Effector memory CD4-positive, alpha-beta T cell (primary cell): ENCODE measurements around the gene NID2.

Source experiments
- DNase-seq, 3 donors: peaks; one replicate each; pipeline ENCODE4 v3.0.0-alpha.2; 2020
- H3K27ac ChIP-seq: 2 replicates; pipeline ENCODE4 v1.7.0; 2013; ENCODE audit warnings: mild to moderate bottlenecking, low read length, moderate library complexity; ENCODE audit not compliant: insufficient read depth, poor library complexity, severe bottlenecking
- H3K27me3 ChIP-seq: replicated peaks from 2 replicates; pipeline ENCODE4 v1.7.0; 2013; ENCODE audit warnings: mild to moderate bottlenecking, low read length; ENCODE audit not compliant: insufficient read depth, control insufficient read depth, poor library complexity, severe bottlenecking
- H3K36me3 ChIP-seq: 2 replicates; pipeline ENCODE4 v1.7.0; 2013; ENCODE audit warnings: mild to moderate bottlenecking, low read length, moderate library complexity; ENCODE audit not compliant: control insufficient read depth, insufficient read depth
- H3K4me1 ChIP-seq: 2 replicates; pipeline ENCODE4 v1.7.0; 2013; ENCODE audit warnings: low read length, mild to moderate bottlenecking; ENCODE audit not compliant: control insufficient read depth, insufficient read depth, poor library complexity, severe bottlenecking
- H3K4me3 ChIP-seq: 2 replicates; pipeline ENCODE4 v1.7.0; 2013; ENCODE audit warnings: low read length, low read depth, mild to moderate bottlenecking; ENCODE audit not compliant: insufficient read depth, poor library complexity, severe bottlenecking
- H3K9me3 ChIP-seq: 2 replicates; pipeline ENCODE4 v1.7.0; 2013; ENCODE audit warnings: mild to moderate bottlenecking, low read length, moderate library complexity; ENCODE audit not compliant: control insufficient read depth

NID2 gene

GRCh38 chr14:52095794-52096193 is 26.9 kb upstream of the NID2 start:
- no peak for DNase-seq
- no peaks in the 10 kb centered on the region for H3K4me1 ChIP-seq
- H3K27me3 ChIP-seq: no peaks in the 10 kb centered on the region
- H3K27ac ChIP-seq: no peak overlapping the region
- no peak overlapping the region for H3K4me3 ChIP-seq
- no peaks in the 10 kb centered on the region for H3K9me3 ChIP-seq
- no peaks in the 10 kb centered on the region for H3K36me3 ChIP-seq

GRCh38 chr14:52095336-52095735 is 26.5 kb upstream of the NID2 start:
- H3K36me3 ChIP-seq: no peaks in the 10 kb centered on the region
- H3K9me3 ChIP-seq: no peaks in the 10 kb centered on the region
- H3K27me3 ChIP-seq: no peaks in the 10 kb centered on the region
- no peak for DNase-seq
- H3K4me3 ChIP-seq: no peak overlapping the region
- H3K27ac ChIP-seq: no peak overlapping the region
- H3K4me1 ChIP-seq: no peaks in the 10 kb centered on the region

DNA sequence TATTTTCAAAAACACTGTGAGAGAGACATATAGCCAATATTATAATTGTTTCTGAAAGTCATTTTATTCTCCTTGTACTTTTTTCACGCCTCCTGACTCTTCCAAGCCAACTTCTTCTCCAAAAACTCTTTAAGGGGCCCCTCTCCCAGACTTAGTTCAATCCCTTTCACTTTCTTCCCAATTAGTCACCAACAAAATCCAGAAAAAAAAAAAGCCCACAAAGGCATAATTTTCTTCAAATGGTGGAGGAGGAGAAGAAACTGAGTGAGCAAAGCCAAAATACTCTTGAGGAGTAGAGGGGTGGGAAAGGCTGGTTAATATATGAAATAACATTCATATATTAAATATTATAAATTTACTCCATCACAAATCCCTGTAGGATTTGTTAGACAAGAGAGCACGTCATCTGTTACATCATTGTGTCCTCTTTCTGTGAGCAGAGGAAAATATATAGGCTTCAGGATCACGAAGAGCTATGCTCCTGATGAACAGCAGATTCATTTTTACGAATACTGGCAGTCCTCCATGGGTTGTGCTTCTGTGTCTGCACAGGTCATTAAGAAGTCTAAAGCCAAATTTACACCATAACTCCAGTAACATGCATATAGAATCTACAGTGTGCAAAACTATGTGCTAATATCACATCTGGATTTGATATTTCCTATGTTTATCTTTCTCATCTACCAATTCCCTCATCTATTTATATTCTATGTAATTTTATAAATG is 25.9 kb upstream of the NID2 start:
- no peak overlapping the region for H3K27ac ChIP-seq
- H3K27me3 ChIP-seq: no peaks in the 10 kb centered on the region
- H3K4me1 ChIP-seq: no peaks in the 10 kb centered on the region
- H3K4me3 ChIP-seq: no peak overlapping the region
- DNase-seq: no peak
- H3K9me3 ChIP-seq: no peaks in the 10 kb centered on the region
- no peaks in the 10 kb centered on the region for H3K36me3 ChIP-seq

- no peaks in the 10 kb centered on the region for H3K36me3 ChIP-seq
- H3K4me1 ChIP-seq: no peaks in the 10 kb centered on the region
- DNase-seq: no peak
- H3K27ac ChIP-seq: no peak overlapping the region
- H3K4me3 ChIP-seq: no peak overlapping the region
- H3K9me3 ChIP-seq: no peaks in the 10 kb centered on the region
- H3K27me3 ChIP-seq: no peaks in the 10 kb centered on the region
Measured at GRCh38 chr14:52091928-52092327, 23.1 kb upstream of the NID2 start.

DNA sequence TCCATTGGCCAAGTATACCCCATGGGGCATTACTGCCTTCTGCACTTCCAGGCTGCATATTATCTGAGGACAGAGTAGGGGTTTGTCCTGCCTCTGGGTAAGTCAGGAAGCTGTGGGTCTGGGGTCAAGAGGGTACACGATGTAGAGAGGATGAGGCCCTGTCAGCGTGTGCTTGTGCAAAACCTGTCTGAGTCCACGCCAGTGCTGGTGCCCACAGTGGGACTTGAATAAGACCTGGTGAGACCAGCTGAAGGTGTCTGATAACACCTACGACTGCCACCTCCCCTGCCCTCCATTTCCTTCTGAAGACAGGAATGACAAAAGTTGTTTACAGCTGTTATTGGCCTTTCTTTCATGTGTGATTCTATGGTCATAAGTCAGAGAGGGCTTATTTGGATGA is 22.1 kb upstream of the NID2 start:
- no peak overlapping the region for H3K27ac ChIP-seq
- no peaks in the 10 kb centered on the region for H3K9me3 ChIP-seq
- H3K4me3 ChIP-seq: no peak overlapping the region
- no peaks in the 10 kb centered on the region for H3K36me3 ChIP-seq
- H3K27me3 ChIP-seq: no peaks in the 10 kb centered on the region
- no peak for DNase-seq
- H3K4me1 ChIP-seq: no peaks in the 10 kb centered on the region

DNA sequence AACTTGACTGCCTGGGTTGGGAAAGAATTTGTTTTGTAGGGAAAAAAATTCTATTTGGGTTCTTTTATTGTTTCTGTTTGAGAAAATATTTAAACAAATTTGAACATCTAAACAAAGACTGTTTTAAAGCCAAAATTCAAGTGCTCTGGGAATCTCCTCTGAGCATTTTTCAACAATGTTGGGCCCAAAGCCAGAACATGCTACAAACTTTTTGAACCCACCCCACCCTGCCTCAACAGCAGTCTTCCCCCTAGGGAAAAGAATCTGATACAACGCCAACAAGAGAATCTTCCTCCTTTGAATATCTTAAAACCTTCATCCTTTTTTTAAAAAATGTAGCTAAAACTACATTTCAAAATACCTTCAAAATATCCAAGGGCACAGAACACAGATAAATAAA is 20.4 kb upstream of the NID2 start:
- H3K27ac ChIP-seq: no peak overlapping the region
- H3K4me3 ChIP-seq: no peak overlapping the region
- H3K4me1 ChIP-seq: no peaks in the 10 kb centered on the region
- H3K9me3 ChIP-seq: no peaks in the 10 kb centered on the region
- H3K27me3 ChIP-seq: no peaks in the 10 kb centered on the region
- no peak for DNase-seq
- no peaks in the 10 kb centered on the region for H3K36me3 ChIP-seq

- no peaks in the 10 kb centered on the region for H3K36me3 ChIP-seq
- H3K4me3 ChIP-seq: no peak overlapping the region
- H3K27me3 ChIP-seq: no peaks in the 10 kb centered on the region
- H3K27ac ChIP-seq: no peak overlapping the region
- no peaks in the 10 kb centered on the region for H3K4me1 ChIP-seq
- DNase-seq: no peak
- H3K9me3 ChIP-seq: no peaks in the 10 kb centered on the region
Measured at GRCh38 chr14:52086711-52087110, 17.9 kb upstream of the NID2 start.

DNA sequence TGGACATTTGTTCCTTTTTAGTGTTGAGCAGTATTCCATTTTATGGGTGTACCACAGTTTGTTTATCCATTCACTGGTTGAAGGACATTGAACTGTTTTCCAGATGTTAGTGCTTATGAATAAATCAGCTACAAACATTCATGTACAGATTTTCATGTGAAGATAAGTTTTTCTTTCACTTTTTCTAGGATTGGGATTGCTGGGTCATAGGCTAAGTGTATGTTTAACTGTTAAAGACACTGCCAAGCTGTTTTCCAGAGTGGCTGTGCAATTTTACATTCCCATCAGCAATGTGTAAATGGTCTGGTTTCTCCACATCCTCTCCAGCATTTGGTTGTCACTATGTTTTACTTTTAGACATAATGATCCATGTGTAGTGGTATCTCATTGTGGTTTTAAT is 14.0 kb upstream of the NID2 start:
- no peak for DNase-seq
- H3K4me1 ChIP-seq: no peaks in the 10 kb centered on the region
- H3K9me3 ChIP-seq: no peaks in the 10 kb centered on the region
- H3K36me3 ChIP-seq: no peaks in the 10 kb centered on the region
- no peak overlapping the region for H3K27ac ChIP-seq
- no peak overlapping the region for H3K4me3 ChIP-seq
- no peaks in the 10 kb centered on the region for H3K27me3 ChIP-seq

DNA sequence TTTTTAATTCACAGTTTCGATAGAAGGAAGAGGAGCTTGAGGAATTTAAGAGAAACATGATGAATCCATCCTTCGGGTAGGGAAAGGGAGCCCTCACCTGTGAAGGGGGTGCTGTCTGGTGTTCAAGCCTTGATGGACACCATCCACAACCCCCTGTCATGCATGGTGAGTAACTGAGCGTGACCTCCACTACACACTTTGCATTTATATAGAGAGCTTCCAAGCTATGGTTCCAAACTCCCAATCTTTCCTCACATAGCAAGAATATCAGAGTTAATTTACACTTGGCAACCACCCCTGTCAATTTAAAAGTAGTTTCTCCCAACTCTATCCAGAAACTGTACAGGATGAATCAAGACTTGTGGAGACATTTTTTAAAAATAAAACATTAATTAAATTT is 13.1 kb upstream of the NID2 start:
- no peak for DNase-seq
- Histone ChIP-seq H3K27me3 (no peaks in the 10 kb centered on the region), H3K4me1 (no peaks in the 10 kb centered on the region), H3K27ac (no peak overlapping the region), H3K9me3 (no peaks in the 10 kb centered on the region), H3K36me3 (no peaks in the 10 kb centered on the region), H3K4me3 (no peak overlapping the region)

DNA sequence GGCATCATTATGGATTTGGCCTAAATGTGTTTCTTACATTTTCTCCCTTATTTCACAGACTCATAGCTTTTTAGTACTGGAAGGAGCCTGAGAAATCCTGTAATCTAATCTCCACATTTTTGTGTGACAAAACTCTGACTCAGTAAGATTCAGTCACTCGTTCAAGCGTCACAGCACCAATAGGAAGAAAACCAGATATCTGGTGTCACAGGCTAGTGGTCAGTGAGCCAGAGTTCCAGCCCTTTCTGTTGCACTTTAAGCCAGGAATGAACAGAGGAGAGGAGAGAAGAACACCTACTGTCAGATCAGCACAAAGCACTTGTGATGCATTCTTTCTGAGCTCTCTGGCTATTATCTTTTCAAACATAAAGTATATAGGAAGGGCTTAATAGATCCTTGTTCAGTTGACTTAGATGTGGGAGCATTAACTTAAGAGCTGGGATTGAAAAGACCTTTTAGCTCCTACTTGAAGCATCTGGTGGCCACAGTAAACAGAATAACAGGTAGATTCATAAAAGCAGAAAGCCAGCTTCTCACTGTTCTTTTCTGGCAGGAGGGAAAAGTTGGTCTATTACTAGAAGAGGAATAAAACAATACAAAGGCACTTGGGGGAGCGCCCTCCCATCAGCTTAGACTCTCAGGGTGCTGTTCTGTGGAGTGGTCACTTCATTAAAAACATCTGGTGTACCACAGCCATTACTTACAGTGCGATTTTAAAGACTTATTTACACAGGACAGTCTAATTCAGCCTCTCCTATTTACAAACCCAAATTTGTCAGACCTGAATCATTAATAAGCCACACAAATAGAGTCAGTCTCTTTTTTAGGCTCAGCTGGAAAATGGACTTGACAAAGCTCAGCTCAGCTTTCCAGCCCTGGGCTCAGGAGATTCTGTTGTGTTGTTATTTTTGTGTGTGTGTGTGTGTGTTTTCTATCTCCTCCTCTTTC is 12.2 kb upstream of the NID2 start:
- Histone ChIP-seq H3K36me3 (no peaks in the 10 kb centered on the region), H3K9me3 (no peaks in the 10 kb centered on the region), H3K4me1 (no peaks in the 10 kb centered on the region), H3K27me3 (no peaks in the 10 kb centered on the region), H3K27ac (no peak overlapping the region), H3K4me3 (no peak overlapping the region)
- DNase-seq: no peak
